Kidney (tissue), 14 donors: ENCODE results near the gene CEBPZOS. TPM values are rescaled to one million over a fixed set of nuclear protein-coding genes. Genes with fewer than 3 reads are reported as not detected.
"Not testable (repeated sequence)": the region's sequence is repeated elsewhere in the genome, so short reads cannot be mapped to it uniquely, and the experiment has no call there.

Experiments used
- DNase-seq, 5 donors: peaks; one replicate each; pipeline ENCODE4 v3.0.0-alpha.2; 2013 to 2020
- FAIRE-seq: peaks from 2 replicates; lab custom pipeline; 2012; peaks lifted over from hg19 to GRCh38; lab: Jason Lieb, UNC
- H3K27ac ChIP-seq, 2 donors: one replicate each; pipeline ENCODE4 v1.7.0; 2013; ENCODE audit warnings: low read depth in 2 of 2, low read length in 2 of 2, inconsistent platforms in 1 of 2
- H3K27me3 ChIP-seq: one replicate; pipeline ENCODE4 v1.7.1; 2013; ENCODE audit warnings: low read length, inconsistent platforms; ENCODE audit not compliant: control insufficient read depth, insufficient read depth
- H3K36me3 ChIP-seq, 3 donors: one replicate each; pipeline versions ENCODE4 v1.7.0 to v1.7.1; 2013; ENCODE audit warnings: low read length in 3 of 3, control low read depth in 1 of 3, inconsistent platforms in 1 of 3; ENCODE audit not compliant: insufficient read depth in 3 of 3, control insufficient read depth in 2 of 3
- H3K4me1 ChIP-seq, 3 donors: one replicate each; pipeline versions ENCODE4 v1.7.0 to v1.7.1; 2013; ENCODE audit warnings: low read length in 3 of 3, inconsistent platforms in 1 of 3, low read depth in 1 of 3; ENCODE audit not compliant: control insufficient read depth in 2 of 3, insufficient read depth in 2 of 3
- H3K4me3 ChIP-seq, 3 donors: one replicate each; pipeline versions ENCODE4 v1.7.0 to v1.8.1; 2013; ENCODE audit warnings: low read length in 3 of 3, control low read depth in 1 of 3, inconsistent platforms in 1 of 3
- H3K9ac ChIP-seq, 3 donors: one replicate each; pipeline versions ENCODE4 v1.7.0 to v1.7.1; 2013; ENCODE audit warnings: low read length in 3 of 3, control low read depth in 1 of 3, inconsistent platforms in 1 of 3
- H3K9me3 ChIP-seq, 3 donors: one replicate each; pipeline versions ENCODE4 v1.7.0 to v1.7.1; 2013; ENCODE audit warnings: low read length in 3 of 3, control low read depth in 1 of 3, inconsistent platforms in 1 of 3; ENCODE audit not compliant: control insufficient read depth in 2 of 3, insufficient read depth in 1 of 3
- intact Hi-C: fragments of 100-400 bp; cut with DNase I; formaldehyde crosslinking; loops from one replicate; pipeline ENCODE4 v1.11.1; 2022
- polyA plus RNA-seq: library from polyadenylated mRNA; stranded (reverse); fragments of 350-450 nt; fragmentation: Illumina TruSeq; extraction: RNeasy Lipid Tissue Mini Kit (QIAGEN cat#74804); gene quantifications from one replicate; pipeline ENCODE4 v1.2.3, GENCODE V29; 2014; ENCODE audit warnings: low read depth, low replicate concordance; ENCODE audit not compliant: insufficient read depth
- total RNA-seq: library from RNA; stranded (reverse); fragmentation: NEBNext Ultra II Directional; extraction: Animal tissue kit (Norgen Biotek cat#: 25700); gene quantifications from one replicate; pipeline ENCODE4 v1.2.1, GENCODE V29; 2021
- TF ChIP-seq, protein P1 (sequence below): IDR thresholded peaks from 3 replicates; pipeline ENCODE4 v1.5.1; 2012; ENCODE audit warnings: mild to moderate bottlenecking, moderate library complexity, borderline replicate concordance; ENCODE audit not compliant: insufficient read depth; ENCODE audit errors: extremely low read depth
- donor health status: control.
- donor health status: control.
- donor health status: control.
- donor health status: control.
- donor health status: control.
- donor health status: DM: yes; HTN: yes; CAD: no.
- donor health status: Normal renal cell carcinoma (clear cell type).

Gene CEBPZOS
- total and polyA plus RNA-seq, 2 donors from 2014 or later, result 38.3 to 60.7 TPM

GRCh38 chr2:37224063-37224462, 27.8 kb downstream of the CEBPZOS start:
- no peaks in the 10 kb centered on the region for H3K4me1 ChIP-seq
- peaks cover 7 to 27% (median 13%) of the 10 kb centered on the region in 3 donors for H3K36me3 ChIP-seq
- H3K9me3 ChIP-seq, result no peaks in the 10 kb centered on the region
- no peak for FAIRE-seq
- TF ChIP-seq, protein P1, sequence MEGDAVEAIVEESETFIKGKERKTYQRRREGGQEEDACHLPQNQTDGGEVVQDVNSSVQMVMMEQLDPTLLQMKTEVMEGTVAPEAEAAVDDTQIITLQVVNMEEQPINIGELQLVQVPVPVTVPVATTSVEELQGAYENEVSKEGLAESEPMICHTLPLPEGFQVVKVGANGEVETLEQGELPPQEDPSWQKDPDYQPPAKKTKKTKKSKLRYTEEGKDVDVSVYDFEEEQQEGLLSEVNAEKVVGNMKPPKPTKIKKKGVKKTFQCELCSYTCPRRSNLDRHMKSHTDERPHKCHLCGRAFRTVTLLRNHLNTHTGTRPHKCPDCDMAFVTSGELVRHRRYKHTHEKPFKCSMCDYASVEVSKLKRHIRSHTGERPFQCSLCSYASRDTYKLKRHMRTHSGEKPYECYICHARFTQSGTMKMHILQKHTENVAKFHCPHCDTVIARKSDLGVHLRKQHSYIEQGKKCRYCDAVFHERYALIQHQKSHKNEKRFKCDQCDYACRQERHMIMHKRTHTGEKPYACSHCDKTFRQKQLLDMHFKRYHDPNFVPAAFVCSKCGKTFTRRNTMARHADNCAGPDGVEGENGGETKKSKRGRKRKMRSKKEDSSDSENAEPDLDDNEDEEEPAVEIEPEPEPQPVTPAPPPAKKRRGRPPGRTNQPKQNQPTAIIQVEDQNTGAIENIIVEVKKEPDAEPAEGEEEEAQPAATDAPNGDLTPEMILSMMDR, result no peak
- intact Hi-C loops, result no loop called here
- H3K9ac ChIP-seq, result no peak overlapping the region
- DNase-seq, result no peak
- H3K27me3 ChIP-seq, result no peaks in the 10 kb centered on the region
- no peak overlapping the region for H3K4me3 ChIP-seq
- H3K27ac ChIP-seq, result no peak overlapping the region

DNA sequence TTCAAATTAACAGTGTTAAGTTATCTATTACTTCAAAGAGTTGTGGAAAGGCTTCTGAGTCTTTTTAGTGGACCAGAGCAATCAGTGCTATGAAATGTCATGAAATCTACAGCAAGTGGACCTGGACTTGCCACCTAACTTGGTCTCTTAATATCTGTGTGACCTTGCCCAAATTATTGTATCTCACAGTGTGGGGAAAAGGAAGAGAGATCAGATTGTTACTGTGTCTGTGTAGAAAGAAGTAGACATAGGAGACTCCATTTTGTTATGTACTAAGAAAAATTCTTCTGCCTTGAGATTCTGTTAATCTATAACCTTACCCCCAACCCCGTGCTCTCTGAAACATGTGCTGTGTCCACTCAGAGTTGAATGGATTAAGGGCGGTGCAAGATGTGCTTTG, 28.8 kb downstream of the CEBPZOS start:
- H3K9me3 ChIP-seq, H3K27me3 ChIP-seq, H3K9ac ChIP-seq, H3K4me1 ChIP-seq, DNase-seq, H3K4me3 ChIP-seq, FAIRE-seq, H3K27ac ChIP-seq, intact Hi-C loops: not testable (repeated sequence)
- peaks cover 6 to 22% (median 12%) of the 10 kb centered on the region in 3 donors for H3K36me3 ChIP-seq

- Histone ChIP-seq H3K27me3 (no peaks in the 10 kb centered on the region), H3K9me3 (no peaks in the 10 kb centered on the region), H3K4me3 (no peak overlapping the region), H3K36me3 (peaks cover 6 to 17% (median 12%) of the 10 kb centered on the region in 3 donors), H3K4me1 (peaks cover 0 to 5% (median 2%) of the 10 kb centered on the region in 3 donors), H3K9ac (no peak overlapping the region), H3K27ac (no peak overlapping the region)
- TF ChIP-seq, protein P1, result no peak
- DNase-seq (no peak), FAIRE-seq (no peak)
- intact Hi-C loops, result no loop called here
Observed at GRCh38 chr2:37226863-37227262, 30.6 kb downstream of the CEBPZOS start.

GRCh38 chr2:37228788-37229187, 32.5 kb downstream of the CEBPZOS start:
- no peaks in the 10 kb centered on the region for H3K27me3 ChIP-seq
- no peak overlapping the region for H3K27ac ChIP-seq
- TF ChIP-seq, protein P1, result no peak
- H3K9ac ChIP-seq, result no peak overlapping the region
- peaks cover 5 to 13% (median 10%) of the 10 kb centered on the region in 3 donors for H3K4me1 ChIP-seq
- H3K36me3 ChIP-seq, result peaks cover 6 to 17% (median 12%) of the 10 kb centered on the region in 3 donors
- intact Hi-C loops, result no loop called here
- FAIRE-seq, result no peak
- H3K4me3 ChIP-seq, result no peak overlapping the region
- DNase-seq, result no peak
- H3K9me3 ChIP-seq, result no peaks in the 10 kb centered on the region
